ENCODE data around the gene AZU1. TPM values are rescaled to one million over a fixed set of nuclear protein-coding genes. Genes with fewer than 3 reads are reported as not detected.

The AZU1 gene
- total and polyA plus RNA-seq, 7 donors, result 0.03 to 1.1 (median 0.36) TPM; not detected in 4

GRCh38 chr19:824885-825284 lies 2.8 kb upstream of the AZU1 start:
- no peaks in the 10 kb centered on the region for H3K9me3 ChIP-seq
- H3K4me3 ChIP-seq, result no peak overlapping the region
- H3K27me3 ChIP-seq, result peaks cover 27 to 57% (median 40%) of the 10 kb centered on the region in 3 donors
- intact Hi-C loops (cut with DNase I), result no loop called here
- no peak overlapping the region for H3K27ac ChIP-seq
- WGBS, 2 donors, result 74 to 75% methylated on average over 15 of the region's 15 CpGs
- no peaks in the 10 kb centered on the region for H3K36me3 ChIP-seq
- no peak for DNase-seq
- TF ChIP-seq POLR2AphosphoS5 (IDR thresholded peaks at IDR 0.05), result no peak
- TF ChIP-seq EP300 (IDR thresholded peaks at IDR 0.05), result no peak
- no peak for TF ChIP-seq CTCF (IDR thresholded peaks at IDR 0.05)
- no peak for TF ChIP-seq POLR2A (IDR thresholded peaks at IDR 0.05)
- H3K4me1 ChIP-seq, result peaks cover 0 to 16% (median 15%) of the 10 kb centered on the region in 4 donors

GRCh38 chr19:825897-826644 lies 1.6 kb upstream of the AZU1 start:
- peaks cover 26 to 64% (median 44%) of the 10 kb centered on the region in 3 donors for H3K27me3 ChIP-seq
- H3K9me3 ChIP-seq, result no peaks in the 10 kb centered on the region
- intact Hi-C loops (cut with DNase I), result no loop called here
- H3K27ac ChIP-seq, result no peak overlapping the region
- DNase-seq, result no peak
- H3K36me3 ChIP-seq, result no peaks in the 10 kb centered on the region
- no peak overlapping the region for H3K4me3 ChIP-seq
- 80 to 81% methylated on average over 19 of the region's 19 CpGs for WGBS, 2 donors
- TF ChIP-seq CTCF (IDR thresholded peaks at IDR 0.05) (no peak), POLR2A (IDR thresholded peaks at IDR 0.05) (no peak), EP300 (IDR thresholded peaks at IDR 0.05) (no peak), POLR2AphosphoS5 (IDR thresholded peaks at IDR 0.05) (no peak)
- H3K4me1 ChIP-seq, result peaks cover 0 to 16% (median 15%) of the 10 kb centered on the region in 4 donors

- 72 to 87% methylated on average over 11 of the region's 11 CpGs for WGBS, 2 donors
- H3K36me3 ChIP-seq, result no peaks in the 10 kb centered on the region
- no peak for DNase-seq
- no peak overlapping the region for H3K27ac ChIP-seq
- peaks cover 13 to 64% (median 44%) of the 10 kb centered on the region in 3 donors for H3K27me3 ChIP-seq
- TF ChIP-seq POLR2AphosphoS5 (IDR thresholded peaks at IDR 0.05) (no peak), CTCF (IDR thresholded peaks at IDR 0.05) (no peak), EP300 (IDR thresholded peaks at IDR 0.05) (no peak), POLR2A (IDR thresholded peaks at IDR 0.05) (no peak)
- intact Hi-C loops (cut with DNase I), result no loop called here
- no peak overlapping the region for H3K4me3 ChIP-seq
- peaks cover 0 to 4% (median 3%) of the 10 kb centered on the region in 4 donors for H3K4me1 ChIP-seq
- no peaks in the 10 kb centered on the region for H3K9me3 ChIP-seq
Observed at GRCh38 chr19:827314-827709, 325 bp upstream of the AZU1 start.

DNA sequence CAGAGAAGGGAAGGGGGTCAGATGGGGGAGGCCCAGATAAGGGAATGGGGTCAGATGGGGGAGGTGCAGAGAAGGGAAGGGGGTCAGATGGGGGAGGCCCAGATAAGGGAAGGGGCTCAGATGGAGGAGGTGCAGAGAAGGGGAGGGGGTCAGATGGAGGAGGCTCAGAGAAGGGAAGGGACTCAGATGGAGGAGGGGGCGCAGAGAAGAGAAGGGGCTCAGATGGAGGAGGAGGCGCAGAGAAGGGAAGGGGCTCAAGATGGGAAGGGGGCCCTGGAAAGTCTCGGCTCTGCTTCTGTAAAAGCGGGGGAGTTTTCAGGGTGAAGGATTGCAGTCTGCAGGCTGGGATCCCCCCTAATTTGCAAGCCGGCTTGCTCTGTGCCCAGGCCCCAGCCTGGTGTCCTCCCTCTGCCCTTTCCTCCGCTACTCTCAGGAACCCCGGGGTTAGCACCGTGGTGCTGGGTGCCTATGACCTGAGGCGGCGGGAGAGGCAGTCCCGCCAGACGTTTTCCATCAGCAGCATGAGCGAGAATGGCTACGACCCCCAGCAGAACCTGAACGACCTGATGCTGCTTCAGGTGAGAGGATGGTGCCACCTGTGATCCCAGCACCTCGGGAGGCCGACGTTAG lies 1.6 kb downstream of the AZU1 start:
- Histone ChIP-seq H3K27me3 (peaks cover 5 to 56% (median 27%) of the 10 kb centered on the region in 3 donors), H3K4me1 (no peaks in the 10 kb centered on the region), H3K27ac (no peak overlapping the region), H3K4me3 (no peak overlapping the region), H3K9me3 (no peaks in the 10 kb centered on the region), H3K36me3 (no peaks in the 10 kb centered on the region)
- intact Hi-C loops (cut with DNase I), result no loop called here
- WGBS, 2 donors, result 57 to 72% methylated on average over 18 of the region's 18 CpGs
- DNase-seq, result no peak
- no peak for TF ChIP-seq EP300 (IDR thresholded peaks at IDR 0.05)
- TF ChIP-seq POLR2AphosphoS5 (IDR thresholded peaks at IDR 0.05), result no peak
- TF ChIP-seq POLR2A (IDR thresholded peaks at IDR 0.05), result no peak
- no peak for TF ChIP-seq CTCF (IDR thresholded peaks at IDR 0.05)

Measured in sigmoid colon (tissue), 7 donors.